HFFc6 (cell line): ENCODE results near the gene DNMBP. TPM values are rescaled to one million over a fixed set of nuclear protein-coding genes. Genes with fewer than 3 reads are reported as not detected.

Experiments
- DNase-seq: peaks from one replicate; pipeline ENCODE4 v3.0.0-alpha.2; 2018
- H3K27ac Mint-ChIP-seq: 2 replicates; pipeline ENCODE4 v1.8.0; 2020; ENCODE audit warnings: mild to moderate bottlenecking, mixed read lengths
- H3K27me3 Mint-ChIP-seq: 2 replicates; pipeline ENCODE4 v1.8.0; 2021; ENCODE audit warnings: mild to moderate bottlenecking, moderate library complexity, mixed read lengths; ENCODE audit not compliant: insufficient read depth
- H3K36me3 Mint-ChIP-seq: 2 replicates; pipeline ENCODE4 v1.8.0; 2021; ENCODE audit warnings: low read depth, mixed read lengths
- H3K4me1 Mint-ChIP-seq: 2 replicates; pipeline ENCODE4 v1.8.0; 2020; ENCODE audit warnings: low read depth, mixed read lengths
- H3K4me3 Mint-ChIP-seq: 2 replicates; pipeline ENCODE4 v1.8.0; 2020; ENCODE audit warnings: mild to moderate bottlenecking, moderate library complexity, mixed read lengths
- H3K9me3 Mint-ChIP-seq: 2 replicates; pipeline ENCODE4 v1.8.0; 2020; ENCODE audit warnings: mild to moderate bottlenecking, mixed read lengths
- CTCF ChIP-seq: fragments of 200-600 bp; sonication (generic); IDR thresholded peaks from 2 replicates; pipeline ENCODE4 v1.5.0; 2021; ENCODE audit warnings: antibody characterized with exemption, mild to moderate bottlenecking
- total RNA-seq, 6 experiments: library from RNA; stranded (reverse); fragmentation: NEBNext Ultra II Directional; extraction: Animal tissue kit (Norgen Biotek cat#: 25700); gene quantifications; 2 replicates in 1 of 6; 3 replicates in 5 of 6; pipeline ENCODE4 v1.2.3, GENCODE V29; 2021

The DNMBP gene
- total RNA-seq, 6 experiments from 2014 or later = 24.9 to 44.7 (median 28.6) TPM

- Mint-ChIP-seq H3K4me1 (peaks cover 70% of the 10 kb centered on the region), H3K36me3 (peaks cover 47% of the 10 kb centered on the region), H3K27ac (peak overlapping the region; percentile 83), H3K4me3 (peak overlapping the region; percentile 22; the same call in 1 of the 2 replicates), H3K9me3 (no peaks in the 10 kb centered on the region; the same call in 1 of the 2 replicates), H3K27me3 (peaks cover 6% of the 10 kb centered on the region)
- TF ChIP-seq CTCF = no peak
- no peak for DNase-seq
Observed at GRCh38 chr10:99920486-99920885, 89.3 kb downstream of the DNMBP start.

- Mint-ChIP-seq H3K4me1 (peaks cover 59% of the 10 kb centered on the region), H3K36me3 (peaks cover 39% of the 10 kb centered on the region)
- DNase-seq = peak; percentile 79
Observed at GRCh38 chr10:99917963-99918825, 91.6 kb downstream of the DNMBP start.

GRCh38 chr10:99916776-99917175 is 93.0 kb downstream of the DNMBP start:
- Mint-ChIP-seq H3K4me1 (peaks cover 51% of the 10 kb centered on the region), H3K4me3 (no peak overlapping the region), H3K36me3 (peaks cover 29% of the 10 kb centered on the region), H3K27ac (peak overlapping the region; percentile 65), H3K9me3 (no peaks in the 10 kb centered on the region), H3K27me3 (peaks cover 5% of the 10 kb centered on the region)
- TF ChIP-seq CTCF = no peak
- DNase-seq = no peak

More at GRCh38 chr10:99917963-99918825, 91.6 kb downstream of the DNMBP start:
- peak overlapping the region; percentile 83 for H3K4me3 Mint-ChIP-seq
- H3K27ac Mint-ChIP-seq = peak overlapping the region; percentile 97
- H3K9me3 Mint-ChIP-seq = no peaks in the 10 kb centered on the region
- TF ChIP-seq CTCF = no peak
- peaks cover 6% of the 10 kb centered on the region for H3K27me3 Mint-ChIP-seq

- peaks cover 42% of the 10 kb centered on the region for H3K4me1 Mint-ChIP-seq
- no peak for TF ChIP-seq CTCF
- peak overlapping the region; percentile 21; the same call in 1 of the 2 replicates for H3K27ac Mint-ChIP-seq
- peaks cover 3% of the 10 kb centered on the region for H3K27me3 Mint-ChIP-seq
- no peak overlapping the region for H3K4me3 Mint-ChIP-seq
- H3K36me3 Mint-ChIP-seq = peaks cover 22% of the 10 kb centered on the region
- H3K9me3 Mint-ChIP-seq = no peaks in the 10 kb centered on the region
- DNase-seq = no peak
Observed at GRCh38 chr10:99915414-99915813, 94.3 kb downstream of the DNMBP start.

GRCh38 chr10:99914236-99914635 is 95.5 kb downstream of the DNMBP start:
- no peaks in the 10 kb centered on the region for H3K9me3 Mint-ChIP-seq
- peaks cover 45% of the 10 kb centered on the region for H3K4me1 Mint-ChIP-seq
- peaks cover 24% of the 10 kb centered on the region for H3K36me3 Mint-ChIP-seq
- DNase-seq = no peak
- peak overlapping the region; percentile 55 for H3K27ac Mint-ChIP-seq
- H3K4me3 Mint-ChIP-seq = no peak overlapping the region
- no peak for TF ChIP-seq CTCF
- no peaks in the 10 kb centered on the region; the same call in 1 of the 2 replicates for H3K27me3 Mint-ChIP-seq
